ENCODE measurements around the gene APOL6. TPM values are rescaled to one million over a fixed set of nuclear protein-coding genes. Genes with fewer than 3 reads are reported as not detected.
"Not testable (repeated sequence)": the region's sequence is repeated elsewhere in the genome, so short reads cannot be mapped to it uniquely, and the experiment has no call there.

Gene APOL6
- total RNA-seq, 1 donor = 51.8 TPM

DNA sequence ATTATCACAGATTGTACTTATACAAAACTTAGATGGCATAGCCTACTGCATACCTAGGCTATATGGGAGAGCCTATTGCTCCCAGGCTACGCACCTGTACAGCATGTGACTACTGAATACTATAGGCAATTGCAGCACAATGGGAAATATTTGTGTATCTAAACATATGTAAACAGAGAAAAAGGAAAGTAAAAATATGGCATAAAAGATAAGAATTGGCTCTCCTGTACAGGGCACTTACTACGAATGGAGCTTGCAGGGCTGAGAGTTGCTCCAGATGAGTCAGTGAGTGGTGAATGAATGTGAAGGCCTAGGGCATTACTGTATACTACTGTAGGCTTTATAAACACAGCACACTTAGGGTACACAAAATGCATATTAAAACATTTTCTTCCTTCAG lies 13.2 kb downstream of the APOL6 start:
- Histone ChIP-seq H2AFZ (ENCODE audit: low read length) (no peak overlapping the region), H3K4me1 (ENCODE audit: insufficient read depth, low read length) (peaks cover 15% of the 10 kb centered on the region), H3K27me3 (ENCODE audit: insufficient read depth, low read length) (no peaks in the 10 kb centered on the region), H3K4me3 (ENCODE audit: insufficient read depth, low read length) (no peak overlapping the region), H3K36me3 (ENCODE audit: insufficient read depth, low read length) (peaks cover 13% of the 10 kb centered on the region), H3K9me3 (ENCODE audit: low read depth, low read length) (peaks cover 3% of the 10 kb centered on the region), H4K20me1 (ENCODE audit: insufficient read depth, low read length) (no peaks in the 10 kb centered on the region), H3K4me2 (ENCODE audit: insufficient read depth, low read length) (peak overlapping the region; percentile 30), H3K27ac (ENCODE audit: low read depth, low read length) (peak overlapping the region; percentile 17), H3K79me2 (ENCODE audit: insufficient read depth, low read length) (no peaks in the 10 kb centered on the region)
- DNase-seq (ENCODE audit: insufficient read length, low spot score, missing footprints) = no peak
- TF ChIP-seq, protein P1, sequence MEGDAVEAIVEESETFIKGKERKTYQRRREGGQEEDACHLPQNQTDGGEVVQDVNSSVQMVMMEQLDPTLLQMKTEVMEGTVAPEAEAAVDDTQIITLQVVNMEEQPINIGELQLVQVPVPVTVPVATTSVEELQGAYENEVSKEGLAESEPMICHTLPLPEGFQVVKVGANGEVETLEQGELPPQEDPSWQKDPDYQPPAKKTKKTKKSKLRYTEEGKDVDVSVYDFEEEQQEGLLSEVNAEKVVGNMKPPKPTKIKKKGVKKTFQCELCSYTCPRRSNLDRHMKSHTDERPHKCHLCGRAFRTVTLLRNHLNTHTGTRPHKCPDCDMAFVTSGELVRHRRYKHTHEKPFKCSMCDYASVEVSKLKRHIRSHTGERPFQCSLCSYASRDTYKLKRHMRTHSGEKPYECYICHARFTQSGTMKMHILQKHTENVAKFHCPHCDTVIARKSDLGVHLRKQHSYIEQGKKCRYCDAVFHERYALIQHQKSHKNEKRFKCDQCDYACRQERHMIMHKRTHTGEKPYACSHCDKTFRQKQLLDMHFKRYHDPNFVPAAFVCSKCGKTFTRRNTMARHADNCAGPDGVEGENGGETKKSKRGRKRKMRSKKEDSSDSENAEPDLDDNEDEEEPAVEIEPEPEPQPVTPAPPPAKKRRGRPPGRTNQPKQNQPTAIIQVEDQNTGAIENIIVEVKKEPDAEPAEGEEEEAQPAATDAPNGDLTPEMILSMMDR (IDR thresholded peaks at IDR 0.05; ENCODE audit: extremely low read depth, low read depth, low read length) = no peak

DNA sequence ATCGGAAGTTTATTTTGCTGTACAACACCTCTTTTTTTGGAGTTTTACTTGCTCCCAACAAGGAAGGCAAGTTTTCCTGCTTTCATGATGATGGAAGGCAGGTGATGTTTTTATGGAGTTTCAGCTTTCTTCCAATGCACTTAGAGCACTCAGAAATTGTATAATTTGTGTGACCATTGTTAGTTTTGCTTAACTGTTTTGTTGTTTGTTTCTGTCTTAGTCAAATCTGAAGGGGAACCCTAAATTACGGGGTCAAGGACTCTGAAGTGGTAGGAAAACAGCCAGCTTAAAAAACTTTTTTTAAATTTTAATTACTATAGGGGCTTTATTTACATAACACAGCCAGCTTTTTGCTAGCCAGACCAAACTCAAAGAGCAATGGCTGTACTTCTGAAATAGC lies 14.7 kb downstream of the APOL6 start:
- no peak for DNase-seq (ENCODE audit: insufficient read length, low spot score, missing footprints)
- no peak overlapping the region for H3K4me3 ChIP-seq (ENCODE audit: insufficient read depth, low read length)
- TF ChIP-seq, protein P1 (IDR thresholded peaks at IDR 0.05; ENCODE audit: extremely low read depth, low read depth, low read length) = no peak
- peaks cover 3% of the 10 kb centered on the region for H3K9me3 ChIP-seq (ENCODE audit: low read depth, low read length)
- H3K79me2 ChIP-seq (ENCODE audit: insufficient read depth, low read length) = no peaks in the 10 kb centered on the region
- H3K27ac ChIP-seq (ENCODE audit: low read depth, low read length) = peak overlapping the region; percentile 45
- H3K27me3 ChIP-seq (ENCODE audit: insufficient read depth, low read length) = no peaks in the 10 kb centered on the region
- no peaks in the 10 kb centered on the region for H4K20me1 ChIP-seq (ENCODE audit: insufficient read depth, low read length)
- peaks cover 9% of the 10 kb centered on the region for H3K36me3 ChIP-seq (ENCODE audit: insufficient read depth, low read length)
- peak overlapping the region; percentile 64 for H3K4me2 ChIP-seq (ENCODE audit: insufficient read depth, low read length)
- no peak overlapping the region for H2AFZ ChIP-seq (ENCODE audit: low read length)
- peaks cover 15% of the 10 kb centered on the region for H3K4me1 ChIP-seq (ENCODE audit: insufficient read depth, low read length)

DNA sequence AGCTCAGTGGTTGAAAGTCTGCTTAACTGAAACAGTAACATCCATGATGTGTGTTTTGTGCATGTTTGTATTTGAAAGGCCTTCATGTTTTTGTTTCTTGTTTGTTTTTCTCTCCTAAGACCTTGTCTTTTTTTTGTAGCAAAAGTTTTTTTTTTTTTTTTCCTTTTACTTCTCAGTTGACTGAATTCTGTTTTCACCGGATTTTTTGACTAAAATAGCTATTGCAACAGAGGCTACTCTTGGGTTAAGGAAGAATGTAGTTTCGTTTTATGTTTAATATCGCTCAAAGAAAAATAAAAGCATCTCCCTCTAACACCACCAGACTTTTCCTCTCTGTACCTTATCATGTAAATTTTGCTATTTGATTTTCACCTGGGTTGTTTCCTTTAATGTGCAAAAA lies 15.1 kb downstream of the APOL6 start:
- Histone ChIP-seq H3K4me1 (ENCODE audit: insufficient read depth, low read length) (peaks cover 15% of the 10 kb centered on the region), H3K27ac (ENCODE audit: low read depth, low read length) (peak overlapping the region; percentile 45), H2AFZ (ENCODE audit: low read length) (peak overlapping the region; percentile 2), H3K36me3 (ENCODE audit: insufficient read depth, low read length) (peaks cover 9% of the 10 kb centered on the region), H3K79me2 (ENCODE audit: insufficient read depth, low read length) (no peaks in the 10 kb centered on the region), H3K27me3 (ENCODE audit: insufficient read depth, low read length) (no peaks in the 10 kb centered on the region), H3K4me2 (ENCODE audit: insufficient read depth, low read length) (peak overlapping the region; percentile 64), H3K9me3 (ENCODE audit: low read depth, low read length) (peaks cover 3% of the 10 kb centered on the region), H3K4me3 (ENCODE audit: insufficient read depth, low read length) (peak overlapping the region; percentile 39), H4K20me1 (ENCODE audit: insufficient read depth, low read length) (no peaks in the 10 kb centered on the region)
- TF ChIP-seq, protein P1 (IDR thresholded peaks at IDR 0.05; ENCODE audit: extremely low read depth, low read depth, low read length) = no peak
- no peak for DNase-seq (ENCODE audit: insufficient read length, low spot score, missing footprints)

DNA sequence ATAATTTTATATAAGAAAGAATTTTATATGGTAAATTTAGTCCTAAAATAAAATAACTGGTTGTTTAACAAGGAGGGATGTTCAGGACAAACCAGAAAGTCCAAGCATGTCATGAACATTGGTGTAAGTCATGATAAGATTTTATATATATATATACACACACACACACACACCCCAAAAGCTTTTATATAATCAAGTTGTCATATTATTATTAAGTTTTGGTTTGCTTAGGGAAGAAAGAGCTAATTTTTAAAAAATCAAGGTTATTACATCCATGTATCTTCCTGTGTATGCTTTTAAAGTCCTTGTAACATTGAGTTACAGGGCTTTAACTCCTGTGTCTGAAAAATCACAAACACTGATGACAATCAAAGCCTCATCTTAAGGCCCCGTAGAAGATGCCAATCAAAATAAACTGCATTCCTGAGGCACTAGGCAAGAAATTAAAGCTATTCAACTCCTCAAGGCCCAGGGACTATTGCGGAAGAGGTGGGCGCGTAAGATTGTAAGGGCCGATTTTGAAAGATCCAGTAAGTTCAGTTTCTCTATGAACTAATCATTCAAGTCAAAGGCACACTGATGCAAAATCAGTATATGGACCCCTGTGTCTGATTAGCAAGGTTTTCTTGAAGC lies 16.8 kb downstream of the APOL6 start:
- H3K79me2 ChIP-seq (ENCODE audit: insufficient read depth, low read length) = no peaks in the 10 kb centered on the region
- no peaks in the 10 kb centered on the region for H3K27me3 ChIP-seq (ENCODE audit: insufficient read depth, low read length)
- no peak overlapping the region for H3K27ac ChIP-seq (ENCODE audit: low read depth, low read length)
- H3K4me1 ChIP-seq (ENCODE audit: insufficient read depth, low read length) = peaks cover 15% of the 10 kb centered on the region
- no peak overlapping the region for H2AFZ ChIP-seq (ENCODE audit: low read length)
- DNase-seq (ENCODE audit: insufficient read length, low spot score, missing footprints) = no peak
- TF ChIP-seq, protein P1 (IDR thresholded peaks at IDR 0.05; ENCODE audit: extremely low read depth, low read depth, low read length) = no peak
- H3K4me2 ChIP-seq (ENCODE audit: insufficient read depth, low read length) = no peak overlapping the region
- H4K20me1 ChIP-seq (ENCODE audit: insufficient read depth, low read length) = no peaks in the 10 kb centered on the region
- no peak overlapping the region for H3K4me3 ChIP-seq (ENCODE audit: insufficient read depth, low read length)
- peaks cover 3% of the 10 kb centered on the region for H3K9me3 ChIP-seq (ENCODE audit: low read depth, low read length)
- no peaks in the 10 kb centered on the region for H3K36me3 ChIP-seq (ENCODE audit: insufficient read depth, low read length)

DNA sequence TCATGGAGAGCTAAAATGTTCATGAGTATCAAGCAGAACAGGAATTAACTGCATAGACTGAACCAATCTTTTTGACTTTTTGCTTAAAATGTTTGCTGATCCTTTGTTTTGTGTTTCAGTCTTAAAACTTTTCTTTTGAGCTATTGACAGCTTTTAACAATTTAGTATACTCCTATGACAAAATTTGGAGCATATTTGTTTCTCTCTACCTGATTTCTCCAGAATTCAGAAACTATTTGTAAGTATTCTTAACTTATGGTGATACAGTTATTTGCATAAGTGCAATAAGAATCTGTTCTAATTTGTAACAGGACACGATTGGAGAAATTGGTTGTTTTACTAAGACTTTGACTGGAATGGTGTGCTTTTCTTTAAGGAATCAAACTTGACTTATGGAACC lies 18.5 kb downstream of the APOL6 start:
- H3K27me3 ChIP-seq (ENCODE audit: insufficient read depth, low read length); H3K36me3 ChIP-seq (ENCODE audit: insufficient read depth, low read length); DNase-seq (ENCODE audit: insufficient read length, low spot score, missing footprints); H3K4me1 ChIP-seq (ENCODE audit: insufficient read depth, low read length); H2AFZ ChIP-seq (ENCODE audit: low read length); H3K79me2 ChIP-seq (ENCODE audit: insufficient read depth, low read length); H4K20me1 ChIP-seq (ENCODE audit: insufficient read depth, low read length); H3K27ac ChIP-seq (ENCODE audit: low read depth, low read length); H3K4me2 ChIP-seq (ENCODE audit: insufficient read depth, low read length); H3K9me3 ChIP-seq (ENCODE audit: low read depth, low read length); H3K4me3 ChIP-seq (ENCODE audit: insufficient read depth, low read length): not testable (repeated sequence)
